Measurements from ENCODE around the gene NTM.

- TF ChIP-seq CTCF (optimal IDR thresholded peaks at IDR 0.05 in 1 of 3, IDR thresholded peaks at IDR 0.05 in 1 of 3, conservative IDR thresholded peaks at IDR 0.05 in 1 of 3; ENCODE audit: extremely low read depth in 1 of 3, insufficient read depth in 2 of 3, low read length in 3 of 3), result no peak
- no peak for TF ChIP-seq EZH2 (IDR thresholded peaks at IDR 0.05; ENCODE audit: low read length)
These were observed 923.2 kb downstream of the NTM start for GRCh38 chr11:132293586-132293985.
